Measurements from ENCODE around the gene FNDC3B. TPM values are rescaled to one million over a fixed set of nuclear protein-coding genes. Genes with fewer than 3 reads are reported as not detected.

The FNDC3B gene
- total RNA-seq, 2 donors from 2014 or later = 80.6 to 107 TPM

DNA sequence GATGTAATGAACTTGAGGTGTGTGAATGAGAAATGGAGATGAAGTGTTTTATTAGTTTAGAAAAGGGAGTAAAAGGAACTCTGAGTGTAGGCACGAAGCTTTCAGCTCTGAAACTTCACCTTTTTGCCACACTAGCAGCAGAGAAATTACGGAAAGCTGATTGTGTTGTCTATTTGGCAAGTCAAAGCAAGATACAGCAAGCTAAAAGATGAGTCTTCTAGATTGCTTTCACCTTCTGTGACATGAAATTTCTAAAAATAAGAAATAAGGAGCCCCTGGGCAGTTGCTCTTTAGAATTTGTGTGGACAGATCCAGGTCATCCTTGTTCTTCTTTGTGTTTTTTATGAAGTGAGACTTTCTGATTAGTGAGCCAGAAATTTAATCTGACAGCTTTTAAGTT lies 143.4 kb downstream of the FNDC3B start:
- H3K9ac ChIP-seq (ENCODE audit: extremely low read depth, low read length, poor library complexity, severe bottlenecking) = no peak overlapping the region
- no peaks in the 10 kb centered on the region for H3K27me3 ChIP-seq (ENCODE audit: control insufficient read depth, insufficient read depth, low read length, poor library complexity, severe bottlenecking)
- no peak overlapping the region for H3K4me3 ChIP-seq (ENCODE audit: low read length)
- TF ChIP-seq, protein P1, sequence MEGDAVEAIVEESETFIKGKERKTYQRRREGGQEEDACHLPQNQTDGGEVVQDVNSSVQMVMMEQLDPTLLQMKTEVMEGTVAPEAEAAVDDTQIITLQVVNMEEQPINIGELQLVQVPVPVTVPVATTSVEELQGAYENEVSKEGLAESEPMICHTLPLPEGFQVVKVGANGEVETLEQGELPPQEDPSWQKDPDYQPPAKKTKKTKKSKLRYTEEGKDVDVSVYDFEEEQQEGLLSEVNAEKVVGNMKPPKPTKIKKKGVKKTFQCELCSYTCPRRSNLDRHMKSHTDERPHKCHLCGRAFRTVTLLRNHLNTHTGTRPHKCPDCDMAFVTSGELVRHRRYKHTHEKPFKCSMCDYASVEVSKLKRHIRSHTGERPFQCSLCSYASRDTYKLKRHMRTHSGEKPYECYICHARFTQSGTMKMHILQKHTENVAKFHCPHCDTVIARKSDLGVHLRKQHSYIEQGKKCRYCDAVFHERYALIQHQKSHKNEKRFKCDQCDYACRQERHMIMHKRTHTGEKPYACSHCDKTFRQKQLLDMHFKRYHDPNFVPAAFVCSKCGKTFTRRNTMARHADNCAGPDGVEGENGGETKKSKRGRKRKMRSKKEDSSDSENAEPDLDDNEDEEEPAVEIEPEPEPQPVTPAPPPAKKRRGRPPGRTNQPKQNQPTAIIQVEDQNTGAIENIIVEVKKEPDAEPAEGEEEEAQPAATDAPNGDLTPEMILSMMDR (conservative IDR thresholded peaks at IDR 0.05) = no peak
- WGBS, 2 experiments (ENCODE audit: insufficient coverage in 1 of 2, insufficient read length in 1 of 2) = 48 to 75% methylated on average over 2 of the region's 2 CpGs
- no peak overlapping the region for H3K27ac ChIP-seq (ENCODE audit: low read depth, low read length)
- Mint-ChIP-seq H3K4me1 (peaks cover 27% of the 10 kb centered on the region), H3K36me3 (ENCODE audit: low read depth) (peaks cover 22% of the 10 kb centered on the region), H3K9me3 (no peaks in the 10 kb centered on the region), H3K27me3 (ENCODE audit: insufficient read depth) (no peaks in the 10 kb centered on the region), H3K27ac (peak overlapping the region; percentile 42), H3K4me3 (no peak overlapping the region)
- no peak for DNase-seq
- H3K36me3 ChIP-seq (ENCODE audit: control insufficient read depth, insufficient read depth, low read length) = peaks cover 30% of the 10 kb centered on the region
- H3K4me1 ChIP-seq (ENCODE audit: control insufficient read depth, insufficient read depth, low read length) = peaks cover 5% of the 10 kb centered on the region
- no peaks in the 10 kb centered on the region for H3K9me3 ChIP-seq (ENCODE audit: control insufficient read depth, low read length)

DNA sequence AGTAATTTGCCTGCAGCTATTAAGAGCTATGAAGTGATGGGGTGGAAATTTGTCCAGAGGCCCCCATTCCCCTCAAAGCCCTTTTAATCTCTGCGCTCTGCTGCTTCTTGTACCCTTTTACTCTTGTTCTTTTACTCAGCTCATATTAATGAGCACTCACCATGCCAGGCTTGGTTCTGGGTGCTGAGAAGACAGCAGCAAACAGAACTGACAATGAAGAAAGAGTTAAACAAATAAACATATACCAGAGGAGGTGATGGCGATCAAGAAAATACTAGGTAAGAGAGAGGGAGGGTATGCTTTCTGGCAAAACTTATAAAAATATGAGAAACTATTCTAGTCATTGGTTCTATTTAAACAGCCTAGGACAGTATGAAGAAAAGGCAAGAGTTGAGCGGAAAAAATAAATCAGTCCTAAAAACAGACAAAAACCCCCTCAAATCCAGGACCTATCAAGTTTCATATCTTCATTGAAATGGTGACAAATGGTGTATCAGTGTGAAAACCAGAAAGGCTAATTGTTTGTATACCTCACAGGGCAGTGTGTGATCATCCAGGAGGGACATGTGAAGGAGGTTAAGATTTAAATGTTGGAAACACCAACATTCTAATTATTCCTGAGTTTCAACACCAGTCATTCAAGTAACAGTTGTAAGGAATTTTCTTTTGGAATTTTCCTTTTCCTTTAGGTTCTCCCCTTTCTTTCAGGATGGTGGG lies 144.9 kb downstream of the FNDC3B start:
- no peak overlapping the region for H3K27ac ChIP-seq (ENCODE audit: low read depth, low read length)
- no peak overlapping the region for H3K4me3 ChIP-seq (ENCODE audit: low read length)
- no peak for DNase-seq
- no peaks in the 10 kb centered on the region for H3K27me3 Mint-ChIP-seq (ENCODE audit: insufficient read depth)
- H3K4me1 Mint-ChIP-seq = peaks cover 24% of the 10 kb centered on the region
- H3K27me3 ChIP-seq (ENCODE audit: control insufficient read depth, insufficient read depth, low read length, poor library complexity, severe bottlenecking) = no peaks in the 10 kb centered on the region
- no peak overlapping the region for H3K27ac Mint-ChIP-seq
- WGBS, 2 experiments (ENCODE audit: insufficient coverage in 1 of 2, insufficient read length in 1 of 2) = 90% methylated on average over 3 of the region's 3 CpGs; no CpG with 5 or more reads in 1 of the 2 experiments
- H3K9me3 ChIP-seq (ENCODE audit: control insufficient read depth, low read length) = no peaks in the 10 kb centered on the region
- H3K9me3 Mint-ChIP-seq = no peaks in the 10 kb centered on the region
- peaks cover 17% of the 10 kb centered on the region for H3K36me3 Mint-ChIP-seq (ENCODE audit: low read depth)
- H3K4me1 ChIP-seq (ENCODE audit: control insufficient read depth, insufficient read depth, low read length) = peaks cover 5% of the 10 kb centered on the region
- H3K36me3 ChIP-seq (ENCODE audit: control insufficient read depth, insufficient read depth, low read length) = peaks cover 19% of the 10 kb centered on the region
- H3K4me3 Mint-ChIP-seq = no peak overlapping the region
- TF ChIP-seq, protein P1 (conservative IDR thresholded peaks at IDR 0.05) = no peak
- H3K9ac ChIP-seq (ENCODE audit: extremely low read depth, low read length, poor library complexity, severe bottlenecking) = no peak overlapping the region

DNA sequence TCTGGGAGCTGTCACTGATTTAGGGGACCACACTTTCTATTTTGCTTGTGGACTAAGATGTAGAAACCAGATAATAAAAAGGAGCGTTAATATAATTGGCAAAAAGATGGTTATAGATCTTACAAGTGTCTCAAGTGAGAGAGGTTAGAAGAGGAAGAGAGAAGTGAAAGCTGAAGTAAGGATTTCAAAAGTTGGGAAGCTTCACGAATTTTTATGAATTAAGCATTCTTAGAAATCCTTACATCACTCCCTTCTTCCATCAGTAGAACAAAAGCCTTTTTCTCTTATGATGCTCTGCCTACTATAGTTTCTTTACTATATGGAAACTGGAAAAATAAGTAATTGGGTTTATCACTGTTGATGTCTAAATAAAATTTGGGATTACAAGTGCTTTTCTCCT lies 146.5 kb downstream of the FNDC3B start:
- Histone ChIP-seq H3K27me3 (ENCODE audit: control insufficient read depth, insufficient read depth, low read length, poor library complexity, severe bottlenecking) (no peaks in the 10 kb centered on the region), H3K4me3 (ENCODE audit: low read length) (no peak overlapping the region), H3K27ac (ENCODE audit: low read depth, low read length) (no peak overlapping the region), H3K4me1 (ENCODE audit: control insufficient read depth, insufficient read depth, low read length) (peaks cover 5% of the 10 kb centered on the region), H3K9ac (ENCODE audit: extremely low read depth, low read length, poor library complexity, severe bottlenecking) (no peak overlapping the region), H3K9me3 (ENCODE audit: control insufficient read depth, low read length) (no peaks in the 10 kb centered on the region), H3K36me3 (ENCODE audit: control insufficient read depth, insufficient read depth, low read length) (peaks cover 15% of the 10 kb centered on the region)
- Mint-ChIP-seq H3K27me3 (ENCODE audit: insufficient read depth) (no peaks in the 10 kb centered on the region), H3K4me3 (no peak overlapping the region), H3K27ac (no peak overlapping the region), H3K4me1 (peaks cover 17% of the 10 kb centered on the region), H3K36me3 (ENCODE audit: low read depth) (peaks cover 15% of the 10 kb centered on the region), H3K9me3 (no peaks in the 10 kb centered on the region)
- 92 to 95% methylated on average over 1 to 2 of the region's 2 CpGs for WGBS, 2 experiments (ENCODE audit: insufficient coverage in 1 of 2, insufficient read length in 1 of 2)
- TF ChIP-seq, protein P1 (conservative IDR thresholded peaks at IDR 0.05) = no peak
- DNase-seq = no peak

Measured in endodermal cell (in vitro differentiated cells).